Common myeloid progenitor, CD34-positive (primary cell): ENCODE data around the gene PHF21A.

ENCODE experiments used
- CTCF ChIA-PET: fragments of 350-600 bp; sonication (Branson Sonifier 250); formaldehyde crosslinking; loops from one replicate; lab custom pipeline; 2021; ENCODE audit warnings: antibody characterized with exemption; lab: Charles Lee
- POLR2A ChIA-PET: fragments of 350-600 bp; sonication (Branson Sonifier 250); formaldehyde crosslinking; loops from one replicate; lab custom pipeline; 2021; ENCODE audit warnings: antibody characterized with exemption; lab: Charles Lee
- DNase-seq, 3 donors: peaks; one replicate each; pipeline versions ENCODE4 v3.0.0 to v3.0.0-alpha.2; 2013
- H3K27ac ChIP-seq, 2 experiments: 1 replicate in 1 of 2; 2 replicates in 1 of 2; pipeline ENCODE4 v1.7.0; 2013; ENCODE audit warnings: inconsistent platforms in 2 of 2, low read length in 2 of 2, mild to moderate bottlenecking in 2 of 2, low read depth in 1 of 2, moderate library complexity in 1 of 2; ENCODE audit not compliant: severe bottlenecking in 2 of 2, insufficient read depth in 1 of 2, poor library complexity in 1 of 2
- H3K27me3 ChIP-seq, 5 experiments: replicated peaks in 2 of 5; 1 replicate in 3 of 5; 2 replicates in 2 of 5; pipeline versions ENCODE4 v1.6.1 to v1.7.0; 2013; ENCODE audit warnings: low read length in 4 of 5, mild to moderate bottlenecking in 2 of 5, moderate library complexity in 2 of 5, inconsistent platforms in 1 of 5; ENCODE audit not compliant: insufficient read depth in 5 of 5, control insufficient read depth in 4 of 5
- H3K36me3 ChIP-seq, 4 experiments: 1 replicate in 2 of 4; 2 replicates in 2 of 4; pipeline versions ENCODE4 v1.6.1 to v1.7.0; 2013; ENCODE audit warnings: low read length in 3 of 4, control low read depth in 1 of 4, mild to moderate bottlenecking in 1 of 4; ENCODE audit not compliant: control insufficient read depth in 4 of 4, insufficient read depth in 4 of 4
- H3K4me1 ChIP-seq, 4 experiments: 1 replicate in 3 of 4; 2 replicates in 1 of 4; pipeline versions ENCODE4 v1.6.1 to v1.7.1; 2013; ENCODE audit warnings: low read length in 3 of 4, mild to moderate bottlenecking in 3 of 4, control low read depth in 1 of 4, inconsistent platforms in 1 of 4, moderate library complexity in 1 of 4; ENCODE audit not compliant: control insufficient read depth in 4 of 4, insufficient read depth in 4 of 4; ENCODE audit errors: control extremely low read depth in 1 of 4
- H3K4me3 ChIP-seq, 7 experiments: 1 replicate in 4 of 7; 2 replicates in 3 of 7; pipeline versions ENCODE4 v1.5.1 to v1.7.0; 2013; ENCODE audit warnings: mild to moderate bottlenecking in 7 of 7, low read length in 6 of 7, moderate library complexity in 6 of 7, inconsistent platforms in 2 of 7, low read depth in 2 of 7, control low read depth in 1 of 7; ENCODE audit not compliant: insufficient read depth in 4 of 7, control insufficient read depth in 1 of 7; ENCODE audit errors: extremely low read depth in 1 of 7
- H3K9me3 ChIP-seq, 5 experiments: 1 replicate in 4 of 5; 2 replicates in 1 of 5; pipeline versions ENCODE4 v1.6.1 to v1.7.1; 2013; ENCODE audit warnings: low read length in 4 of 5, mild to moderate bottlenecking in 2 of 5, inconsistent platforms in 1 of 5, low read depth in 1 of 5, moderate library complexity in 1 of 5; ENCODE audit not compliant: control insufficient read depth in 4 of 5, insufficient read depth in 2 of 5; ENCODE audit errors: control extremely low read depth in 1 of 5
- WGBS: methylation state at CpG from one replicate; pipeline ENCODE4 v1.1.5; 2013; ENCODE audit not compliant: insufficient coverage; 5-methylcytosine and 5-hydroxymethylcytosine counted together

Gene PHF21A

DNA sequence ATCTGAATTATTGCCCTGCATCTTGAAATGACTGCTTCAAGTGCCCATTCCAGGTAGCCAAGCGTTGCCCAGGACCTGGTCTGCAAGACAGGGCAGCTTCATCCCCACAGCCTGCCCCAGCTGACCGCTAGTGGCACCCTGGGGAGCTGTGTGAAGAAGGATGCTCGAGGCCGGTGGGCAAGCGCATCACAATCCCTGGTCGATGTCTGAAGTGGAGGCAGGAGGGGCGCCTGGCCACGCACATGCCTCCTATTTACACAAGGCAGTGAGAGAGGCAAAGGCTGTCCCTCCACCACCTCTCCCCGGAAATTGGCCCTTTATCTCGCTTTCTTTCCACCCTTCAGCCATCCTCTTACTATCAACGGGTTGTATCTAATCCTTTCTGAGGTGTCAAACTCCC lies 28.1 kb upstream of the PHF21A start:
- no peak for DNase-seq
- no peaks in the 10 kb centered on the region for H3K4me1 ChIP-seq
- no peaks in the 10 kb centered on the region for H3K36me3 ChIP-seq
- POLR2A ChIA-PET = no interaction called here
- CTCF ChIA-PET = no interaction called here
- H3K9me3 ChIP-seq = no peaks in the 10 kb centered on the region
- 70% methylated on average over 8 of the region's 11 CpGs for WGBS
- peaks cover 0 to 21% (median 8%) of the 10 kb centered on the region in 5 experiments for H3K27me3 ChIP-seq
- no peak overlapping the region for H3K4me3 ChIP-seq
- no peak overlapping the region for H3K27ac ChIP-seq

DNA sequence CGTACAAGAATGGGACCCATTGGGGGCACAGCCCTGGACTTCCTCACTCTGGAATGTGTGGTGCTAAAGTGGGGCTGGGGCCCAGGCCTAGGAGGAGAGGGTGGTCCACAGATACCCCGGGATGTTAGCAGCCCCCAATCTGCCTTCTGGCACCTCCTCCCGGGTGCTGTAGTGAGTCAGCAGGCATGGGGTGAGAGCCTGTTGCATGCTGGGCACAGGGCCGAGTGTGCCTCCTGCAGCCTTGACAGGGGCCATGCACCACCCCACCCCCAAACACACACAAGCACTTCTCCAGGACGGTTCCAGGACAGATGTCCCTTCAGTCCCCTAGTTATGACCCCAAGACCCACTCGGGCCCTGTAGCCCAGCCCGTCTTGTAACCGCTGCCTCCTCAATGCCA lies 23.5 kb upstream of the PHF21A start:
- CTCF ChIA-PET = no interaction called here
- POLR2A ChIA-PET = no interaction called here
- H3K9me3 ChIP-seq = no peaks in the 10 kb centered on the region
- H3K27me3 ChIP-seq = peaks cover 0 to 12% (median 8%) of the 10 kb centered on the region in 5 experiments
- no peaks in the 10 kb centered on the region for H3K4me1 ChIP-seq
- no peak overlapping the region for H3K27ac ChIP-seq
- no peaks in the 10 kb centered on the region for H3K36me3 ChIP-seq
- no peak overlapping the region for H3K4me3 ChIP-seq
- DNase-seq = no peak
- WGBS = 91% methylated on average over 5 of the region's 8 CpGs

DNA sequence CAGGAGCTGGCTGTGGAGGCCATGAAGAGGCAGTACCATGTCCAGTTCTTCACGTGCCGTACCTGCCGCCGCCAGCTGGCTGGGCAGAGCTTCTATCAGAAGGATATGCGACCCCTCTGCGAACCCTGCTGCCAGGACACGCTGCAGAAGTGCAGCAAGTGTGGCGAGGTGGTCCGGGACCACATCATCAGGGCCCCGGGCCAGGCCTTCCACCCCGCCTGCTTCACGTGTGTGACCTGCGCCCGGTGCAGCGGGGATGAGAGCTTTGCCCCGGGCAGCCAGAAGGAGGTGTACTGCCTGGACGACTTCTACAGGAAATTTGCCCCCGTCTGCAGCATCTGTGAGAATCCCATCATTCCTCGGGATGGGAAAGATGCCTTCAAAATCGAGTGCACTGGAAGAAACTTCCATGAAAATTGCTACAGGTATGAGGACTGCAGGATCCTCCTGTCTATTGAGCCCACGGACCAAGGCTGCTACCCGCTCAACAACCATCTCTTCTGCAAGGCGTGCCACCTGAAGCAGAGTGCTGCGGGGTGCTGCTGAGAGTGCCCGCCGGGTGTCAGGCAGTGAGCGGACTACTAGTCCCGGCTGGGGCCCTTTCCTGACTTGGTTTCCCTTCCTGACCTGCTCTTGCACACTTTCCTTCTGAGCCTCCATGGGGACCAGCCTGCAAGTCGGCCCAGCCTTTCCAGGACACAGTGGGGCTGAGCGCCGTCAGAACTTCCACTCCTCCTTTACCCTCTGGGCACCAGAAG lies 22.0 kb upstream of the PHF21A start:
- 95% methylated on average over 31 of the region's 31 CpGs for WGBS
- Histone ChIP-seq H3K4me1 (no peaks in the 10 kb centered on the region), H3K9me3 (no peaks in the 10 kb centered on the region), H3K4me3 (no peak overlapping the region), H3K27ac (no peak overlapping the region), H3K27me3 (peaks cover 0 to 6% (median 0%) of the 10 kb centered on the region in 5 experiments), H3K36me3 (no peaks in the 10 kb centered on the region)
- CTCF ChIA-PET = no interaction called here
- POLR2A ChIA-PET = no interaction called here
- DNase-seq = no peak

DNA sequence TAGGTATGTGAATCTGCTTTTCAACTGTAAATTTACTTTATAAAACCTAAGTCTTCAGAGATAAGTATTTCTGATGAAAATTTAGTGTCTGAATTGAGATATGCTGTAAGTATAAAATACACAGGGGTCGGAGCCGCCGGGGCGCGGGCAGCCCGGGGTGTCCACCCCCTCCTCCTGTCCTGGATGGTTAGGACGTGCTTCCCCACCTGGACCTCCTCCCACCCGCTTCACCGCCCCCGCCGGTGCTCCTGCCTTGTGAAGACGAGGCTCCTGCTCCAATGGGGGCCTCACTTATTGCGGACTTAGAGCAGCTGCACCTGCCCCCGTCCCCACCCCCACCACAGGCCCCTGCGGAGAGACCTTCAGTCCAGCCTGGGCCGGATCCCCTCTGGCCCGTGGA lies 21.3 kb upstream of the PHF21A start:
- CTCF ChIA-PET = no interaction called here
- H3K27ac ChIP-seq = no peak overlapping the region
- WGBS = 93% methylated on average over 9 of the region's 17 CpGs
- H3K36me3 ChIP-seq = no peaks in the 10 kb centered on the region
- H3K4me3 ChIP-seq = no peak overlapping the region
- H3K27me3 ChIP-seq = peaks cover 0 to 6% (median 0%) of the 10 kb centered on the region in 5 experiments
- DNase-seq = no peak
- POLR2A ChIA-PET = no interaction called here
- H3K4me1 ChIP-seq = no peaks in the 10 kb centered on the region
- H3K9me3 ChIP-seq = no peaks in the 10 kb centered on the region

DNA sequence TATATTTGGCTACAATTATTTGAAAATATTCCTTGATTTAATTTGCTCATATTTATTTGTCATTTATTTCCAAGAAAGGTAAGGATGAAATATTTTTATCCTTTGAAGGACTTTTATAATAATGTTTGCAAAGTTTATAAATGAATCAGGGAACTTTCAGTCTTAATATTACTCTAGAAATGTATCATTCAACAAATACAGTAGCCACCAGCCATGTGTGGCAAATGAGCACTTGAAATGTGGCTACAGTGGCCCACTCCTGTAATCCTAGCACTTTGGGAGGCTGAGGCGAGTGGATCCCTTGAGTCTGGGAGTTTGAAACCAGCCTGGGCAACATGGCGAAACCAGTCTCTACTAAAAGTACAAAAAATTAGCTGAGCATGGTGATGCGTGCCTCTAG lies 20.3 kb upstream of the PHF21A start:
- Histone ChIP-seq H3K4me1 (no peaks in the 10 kb centered on the region), H3K9me3 (no peaks in the 10 kb centered on the region), H3K27ac (no peak overlapping the region), H3K4me3 (no peak overlapping the region), H3K36me3 (no peaks in the 10 kb centered on the region), H3K27me3 (peaks cover 0 to 3% (median 0%) of the 10 kb centered on the region in 5 experiments)
- POLR2A ChIA-PET = no interaction called here
- DNase-seq = no peak
- CTCF ChIA-PET = no interaction called here
- 100% methylated on average over 3 of the region's 3 CpGs for WGBS

DNA sequence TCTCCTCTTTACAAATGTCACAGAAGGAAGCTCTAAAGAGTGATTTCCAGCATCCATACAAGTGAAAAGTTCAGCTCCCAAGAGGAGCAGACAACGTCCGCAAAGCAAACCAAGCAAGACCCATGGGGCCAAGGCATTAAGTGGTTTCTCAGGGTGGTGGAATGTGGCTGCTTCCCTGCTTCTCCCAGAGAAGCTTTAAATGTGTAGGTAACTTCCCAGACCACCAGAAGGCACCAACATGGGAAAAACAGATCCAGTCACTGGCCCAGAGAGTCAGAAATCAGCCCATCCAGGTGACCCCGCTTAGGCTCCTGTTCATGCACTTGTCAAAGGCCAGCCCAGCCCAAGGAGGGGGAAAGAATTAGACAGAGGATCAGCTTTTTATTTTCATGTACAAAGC lies 13.3 kb upstream of the PHF21A start:
- CTCF ChIA-PET = interaction anchor here (0.6 to 1.2 kb wide), 3 partner anchors 16 to 100 kb away, joined by 3 read pairs; no protein-coding TSS in a partner anchor
- H3K4me1 ChIP-seq = no peaks in the 10 kb centered on the region
- DNase-seq = no peak
- peaks cover 0 to 3% (median 0%) of the 10 kb centered on the region in 5 experiments for H3K27me3 ChIP-seq
- 97% methylated on average over 3 of the region's 3 CpGs for WGBS
- no peaks in the 10 kb centered on the region for H3K36me3 ChIP-seq
- no peak overlapping the region for H3K27ac ChIP-seq
- no peak overlapping the region for H3K4me3 ChIP-seq
- H3K9me3 ChIP-seq = no peaks in the 10 kb centered on the region
- POLR2A ChIA-PET = interaction anchor here (0.5 kb wide), 1 partner anchor 93 kb away, joined by 3 read pairs; no protein-coding TSS in a partner anchor

DNA sequence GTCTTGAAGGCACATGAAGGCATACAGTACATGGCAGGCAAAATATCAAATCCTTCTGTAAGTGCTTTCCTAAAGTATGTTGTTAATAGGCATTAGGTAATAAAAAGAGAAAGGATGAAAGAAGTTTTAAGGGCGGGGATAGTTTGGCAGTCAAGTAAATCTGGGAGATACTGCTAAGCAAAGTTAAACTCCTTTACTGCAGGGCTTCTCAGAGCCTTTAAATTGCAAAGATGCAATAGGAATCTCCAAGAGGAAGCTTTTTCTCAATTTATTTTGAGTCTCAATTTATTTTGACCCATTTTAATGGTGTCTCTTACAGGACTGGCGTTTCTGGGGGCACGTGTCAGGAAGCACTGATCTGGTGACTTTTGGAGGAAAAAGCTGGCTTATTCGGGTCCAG lies 12.8 kb upstream of the PHF21A start:
- H3K27me3 ChIP-seq = peaks cover 0 to 3% (median 0%) of the 10 kb centered on the region in 5 experiments
- H3K4me3 ChIP-seq = no peak overlapping the region
- DNase-seq = no peak
- no peak overlapping the region for H3K27ac ChIP-seq
- H3K36me3 ChIP-seq = no peaks in the 10 kb centered on the region
- no peaks in the 10 kb centered on the region for H3K4me1 ChIP-seq
- WGBS = 89% methylated on average over 3 of the region's 4 CpGs
- CTCF ChIA-PET = interaction anchor here (1.0 kb wide), 1 partner anchor 100 kb away, joined by 3 read pairs; no protein-coding TSS in a partner anchor
- POLR2A ChIA-PET = interaction anchor here (0.5 kb wide), 2 partner anchors 15 to 93 kb away, joined by 3 read pairs; no protein-coding TSS in a partner anchor
- no peaks in the 10 kb centered on the region for H3K9me3 ChIP-seq
